ENCODE data around the gene AGPAT1. TPM values are rescaled to one million over a fixed set of nuclear protein-coding genes. Genes with fewer than 3 reads are reported as not detected.
A peak's percentile ranks its signal among the peaks of the same experiment; 100 is the strongest.

The AGPAT1 gene
- total RNA-seq, 6 donors from 2014 or later = 25.9 to 54.5 (median 32.6) TPM

- DNase-seq (peak; percentile 75 to 83), ATAC-seq (ENCODE audit: low FRiP score in 2 of 2) (no peak)
- TF ChIP-seq EP300 (IDR thresholded peaks at IDR 0.05) (no peak), CTCF (IDR thresholded peaks at IDR 0.05) (no peak), POLR2A (IDR thresholded peaks at IDR 0.05) (peak in 2 of 4 donors; percentile 39 to 67), POLR2AphosphoS5 (IDR thresholded peaks at IDR 0.05) (peak; percentile 50 to 54)
- Histone ChIP-seq H3K36me3 (peaks cover 0 to 11% (median 4%) of the 10 kb centered on the region in 4 donors), H3K4me1 (peaks cover 66 to 81% (median 74%) of the 10 kb centered on the region in 4 donors), H3K9me3 (no peaks in the 10 kb centered on the region), H3K4me3 (peak within 1 kb of the TSS in 3 of 4 donors; percentile 72 to 96 (median 80)), H3K27me3 (no peaks in the 10 kb centered on the region), H3K27ac (peak within 1 kb of the TSS; percentile 93 to 98 (median 96))
- WGBS, 2 donors = 21 to 24% methylated on average over 2 to 5 of the region's 5 CpGs
Observed at GRCh38 chr6:32192608-32193039, 16.7 kb upstream of the AGPAT1 start, which contains the start of gene GPSM3. GPSM3 (minus strand) TSS chr6:32192643; CDS start chr6:32192513, 130 bp downstream.

GRCh38 chr6:32191696-32192607, 16.1 kb upstream of the AGPAT1 start:
- H3K4me3 ChIP-seq = peak overlapping the region in 3 of 4 donors; percentile 72 to 96 (median 80)
- DNase-seq (no peak), ATAC-seq (ENCODE audit: low FRiP score in 2 of 2) (no peak)
- no peaks in the 10 kb centered on the region for H3K9me3 ChIP-seq
- TF ChIP-seq CTCF (IDR thresholded peaks at IDR 0.05) (no peak), POLR2A (IDR thresholded peaks at IDR 0.05) (no peak), POLR2AphosphoS5 (IDR thresholded peaks at IDR 0.05) (no peak), EP300 (IDR thresholded peaks at IDR 0.05) (no peak)
- H3K27ac ChIP-seq = peak overlapping the region; percentile 93 to 98 (median 96)
- H3K36me3 ChIP-seq = peaks cover 0 to 14% (median 5%) of the 10 kb centered on the region in 4 donors
- no peaks in the 10 kb centered on the region for H3K27me3 ChIP-seq
- WGBS, 2 donors = 52 to 62% methylated on average over 15 of the region's 15 CpGs
- H3K4me1 ChIP-seq = peaks cover 68 to 82% (median 74%) of the 10 kb centered on the region in 4 donors

- Histone ChIP-seq H3K4me1 (peaks cover 68 to 82% (median 77%) of the 10 kb centered on the region in 4 donors), H3K9me3 (no peaks in the 10 kb centered on the region), H3K27me3 (no peaks in the 10 kb centered on the region), H3K36me3 (peaks cover 0 to 22% (median 11%) of the 10 kb centered on the region in 4 donors), H3K27ac (peak overlapping the region; percentile 93 to 98 (median 96)), H3K4me3 (peak overlapping the region in 3 of 4 donors; percentile 72 to 96 (median 80))
- no peak for DNase-seq
- no peak for ATAC-seq (ENCODE audit: low FRiP score in 2 of 2)
- 78 to 82% methylated on average over 6 to 8 of the region's 8 CpGs for WGBS, 2 donors
- TF ChIP-seq CTCF (IDR thresholded peaks at IDR 0.05) (no peak), EP300 (IDR thresholded peaks at IDR 0.05) (no peak), POLR2AphosphoS5 (IDR thresholded peaks at IDR 0.05) (no peak), POLR2A (IDR thresholded peaks at IDR 0.05) (no peak)
Observed at GRCh38 chr6:32190911-32191677, 15.2 kb upstream of the AGPAT1 start.

GRCh38 chr6:32190054-32190851, 14.4 kb upstream of the AGPAT1 start, which contains the start of gene PBX2:
PBX2 (minus strand) TSS chr6:32190202; CDS start chr6:32189915, 287 bp downstream.
- TF ChIP-seq CTCF (IDR thresholded peaks at IDR 0.05) = no peak
- peak in 2 of 4 donors; percentile 87 to 92 for TF ChIP-seq POLR2A (IDR thresholded peaks at IDR 0.05)
- TF ChIP-seq POLR2AphosphoS5 (IDR thresholded peaks at IDR 0.05) = peak; percentile 54 to 88
- no peak for TF ChIP-seq EP300 (IDR thresholded peaks at IDR 0.05)
- 1 to 2% methylated on average over 16 to 19 of the region's 23 CpGs for WGBS, 2 donors

More at GRCh38 chr6:32190054-32190851, 14.4 kb upstream of the AGPAT1 start, which contains the start of gene PBX2:
- ATAC-seq (ENCODE audit: low FRiP score in 2 of 2) = peak; percentile 83 to 88
- peak in 1 of 2 donors; percentile 95 for DNase-seq
- Histone ChIP-seq H3K4me3 (peak within 1 kb of the TSS; percentile 72 to 96 (median 83)), H3K36me3 (peaks cover 0 to 24% (median 12%) of the 10 kb centered on the region in 4 donors), H3K27me3 (no peaks in the 10 kb centered on the region), H3K9me3 (no peaks in the 10 kb centered on the region), H3K27ac (peak within 1 kb of the TSS; percentile 93 to 98 (median 96)), H3K4me1 (peaks cover 72 to 87% (median 82%) of the 10 kb centered on the region in 4 donors)

All from upper lobe of left lung (tissue), 6 donors.